HG03558 (cell line): ENCODE data around the gene GFOD2.
"Not testable (repeated sequence)": the region's sequence is repeated elsewhere in the genome, so short reads cannot be mapped to it uniquely, and the experiment has no call there.

Experiments used
- ATAC-seq: cut with Tn5 transposase; IDR thresholded peaks from one replicate; pipeline ENCODE4 v1.9.1; 2021; ENCODE audit warnings: moderate number of reproducible peaks; ENCODE audit not compliant: unreplicated experiment; ENCODE audit errors: extremely low read depth

The GFOD2 gene

GRCh38 chr16:67707790-67708189 lies 11.3 kb downstream of the GFOD2 start:
- no peak for ATAC-seq

- no peak for ATAC-seq
Observed at GRCh38 chr16:67707210-67707609, 11.9 kb downstream of the GFOD2 start.

- no peak for ATAC-seq
Observed at GRCh38 chr16:67704110-67704509, 15.0 kb downstream of the GFOD2 start.

GRCh38 chr16:67703626-67704025 lies 15.5 kb downstream of the GFOD2 start:
- no peak for ATAC-seq

GRCh38 chr16:67702130-67702529 lies 17.0 kb downstream of the GFOD2 start:
- ATAC-seq = no peak

GRCh38 chr16:67701420-67701819 lies 17.7 kb downstream of the GFOD2 start:
- no peak for ATAC-seq

GRCh38 chr16:67699265-67699664 lies 19.9 kb downstream of the GFOD2 start:
- ATAC-seq = no peak

GRCh38 chr16:67697422-67698185 lies 21.5 kb downstream of the GFOD2 start:
- ATAC-seq = no peak

GRCh38 chr16:67694611-67695010 lies 24.5 kb downstream of the GFOD2 start:
- ATAC-seq = no peak

- ATAC-seq = not testable (repeated sequence)
Observed at GRCh38 chr16:67693517-67694285, 25.4 kb downstream of the GFOD2 start.

- no peak for ATAC-seq
Observed at GRCh38 chr16:67685388-67686112, 33.6 kb downstream of the GFOD2 start.

- ATAC-seq = no peak
Observed at GRCh38 chr16:67683767-67684166, 35.3 kb downstream of the GFOD2 start.

- no peak for ATAC-seq
Observed at GRCh38 chr16:67679935-67680897, 38.9 kb downstream of the GFOD2 start.

- ATAC-seq = no peak
Observed at GRCh38 chr16:67678354-67679023, 40.6 kb downstream of the GFOD2 start.

GRCh38 chr16:67677712-67678111 lies 41.4 kb downstream of the GFOD2 start:
- ATAC-seq = no peak

GRCh38 chr16:67676939-67677338 lies 42.2 kb downstream of the GFOD2 start:
- no peak for ATAC-seq

- ATAC-seq = no peak
Observed at GRCh38 chr16:67676516-67676915, 42.6 kb downstream of the GFOD2 start.

- no peak for ATAC-seq
Observed at GRCh38 chr16:67675999-67676398, 43.1 kb downstream of the GFOD2 start.

GRCh38 chr16:67675579-67675935 lies 43.6 kb downstream of the GFOD2 start:
- ATAC-seq = no peak
